Mucosa of descending colon (tissue), 3 donors: ENCODE results near the gene SYNDIG1. TPM values are rescaled to one million over a fixed set of nuclear protein-coding genes. Genes with fewer than 3 reads are reported as not detected.

ENCODE experiments used
- ATAC-seq: fragments of 200-7000 bp; cut with Tn5 transposase; one replicate; pipeline ENCODE4 v1.9.1; 2020; ENCODE audit warnings: mild to moderate bottlenecking, moderate library complexity
- DNase-seq, 3 donors: peaks; one replicate each; pipeline ENCODE4 v3.0.0-alpha.2; 2020
- H3K36me3 ChIP-seq: fragments of 200-600 bp; one replicate; pipeline ENCODE4 v1.8.0; 2021; ENCODE audit warnings: low read depth, mild to moderate bottlenecking
- H3K4me1 ChIP-seq: fragments of 200-600 bp; one replicate; pipeline ENCODE4 v1.8.0; 2021; ENCODE audit warnings: low read depth, mild to moderate bottlenecking
- H3K4me3 ChIP-seq: fragments of 200-600 bp; one replicate; pipeline ENCODE4 v1.8.0; 2021; ENCODE audit warnings: mild to moderate bottlenecking
- H3K9me3 ChIP-seq: fragments of 200-600 bp; one replicate; pipeline ENCODE4 v1.8.0; 2021; ENCODE audit warnings: mild to moderate bottlenecking
- CTCF ChIP-seq: fragments of 200-600 bp; IDR thresholded peaks from one replicate; pipeline ENCODE4 v1.8.0; 2022; ENCODE audit warnings: antibody characterized with exemption, mild to moderate bottlenecking
- intact Hi-C, 2 donors: fragments of 100-400 bp; cut with DNase I in 1 of 2; cut with micrococcal nuclease in 1 of 2; formaldehyde crosslinking; loops; one replicate each; pipeline versions ENCODE4 v1.11.0 to v1.11.1; 2022; cut with DNase I, micrococcal nuclease
- total RNA-seq, 3 donors: library from RNA; stranded (reverse); fragmentation: NEBNext Ultra II Directional in 2 of 3; extraction: Animal tissue kit (Norgen Biotek cat#: 25700) in 2 of 3; gene quantifications; one replicate each; pipeline versions ENCODE4 v1.2.1 to v1.2.4, GENCODE V29; 2021 to 2023
- donor health status: DM: no; HTN: no; CAD: no; lungs with moderate emphysema.
- donor health status: DM: no; HTN: no; CAD: no.
- donor health status: DM: no; HTN: yes; CAD: no.

The SYNDIG1 gene
- total RNA-seq, 3 donors from 2014 or later: 0.12 to 0.46 (median 0.35) TPM

- no peak for ATAC-seq
- no peaks in the 10 kb centered on the region for H3K36me3 ChIP-seq
- no peaks in the 10 kb centered on the region for H3K4me1 ChIP-seq
- no peaks in the 10 kb centered on the region for H3K9me3 ChIP-seq
- intact Hi-C loops: no loop called here
- no peak overlapping the region for H3K4me3 ChIP-seq
- TF ChIP-seq CTCF: no peak
- no peak for DNase-seq
Observed at GRCh38 chr20:24616258-24617079, 147.0 kb downstream of the SYNDIG1 start.

- DNase-seq (no peak), ATAC-seq (no peak)
- no peak for TF ChIP-seq CTCF
- Histone ChIP-seq H3K36me3 (no peaks in the 10 kb centered on the region), H3K4me1 (no peaks in the 10 kb centered on the region), H3K4me3 (no peak overlapping the region), H3K9me3 (no peaks in the 10 kb centered on the region)
- intact Hi-C loops: no loop called here
Observed at GRCh38 chr20:24617080-24617432, 147.6 kb downstream of the SYNDIG1 start.

- DNase-seq (no peak), ATAC-seq (no peak)
- Histone ChIP-seq H3K36me3 (no peaks in the 10 kb centered on the region), H3K4me3 (no peak overlapping the region), H3K9me3 (no peaks in the 10 kb centered on the region), H3K4me1 (no peaks in the 10 kb centered on the region)
- TF ChIP-seq CTCF: no peak
- intact Hi-C loops: no loop called here
Observed at GRCh38 chr20:24617757-24618450, 148.5 kb downstream of the SYNDIG1 start.

- ATAC-seq (no peak), DNase-seq (no peak)
- Histone ChIP-seq H3K4me1 (no peaks in the 10 kb centered on the region), H3K9me3 (no peaks in the 10 kb centered on the region), H3K4me3 (no peak overlapping the region), H3K36me3 (no peaks in the 10 kb centered on the region)
- intact Hi-C loops: no loop called here
- no peak for TF ChIP-seq CTCF
Observed at GRCh38 chr20:24618739-24619138, 149.3 kb downstream of the SYNDIG1 start.

- no peaks in the 10 kb centered on the region for H3K36me3 ChIP-seq
- no peak overlapping the region for H3K4me3 ChIP-seq
- ATAC-seq: no peak
- intact Hi-C loops: no loop called here
- DNase-seq: no peak
- H3K9me3 ChIP-seq: no peaks in the 10 kb centered on the region
- H3K4me1 ChIP-seq: no peaks in the 10 kb centered on the region
- no peak for TF ChIP-seq CTCF
Observed at GRCh38 chr20:24619212-24619611, 149.8 kb downstream of the SYNDIG1 start.
